HG02852 (cell line): ENCODE results near the gene SLC7A6.
"Not testable (repeated sequence)": the region's sequence is repeated elsewhere in the genome, so short reads cannot be mapped to it uniquely, and the experiment has no call there.

Experiments
- ATAC-seq: cut with Tn5 transposase; IDR thresholded peaks from one replicate; pipeline ENCODE4 v1.9.1; 2021; ENCODE audit warnings: mild to moderate bottlenecking, moderate library complexity; ENCODE audit not compliant: unreplicated experiment

The SLC7A6 gene

GRCh38 chr16:68281368-68282063, 17.2 kb downstream of the SLC7A6 start:
- ATAC-seq = no peak

- no peak for ATAC-seq
Measured at GRCh38 chr16:68282064-68282452, 17.7 kb downstream of the SLC7A6 start.

GRCh38 chr16:68283346-68283745, 19.0 kb downstream of the SLC7A6 start:
- no peak for ATAC-seq

GRCh38 chr16:68283801-68284598, 19.7 kb downstream of the SLC7A6 start:
- ATAC-seq = no peak

GRCh38 chr16:68284847-68285246, 20.5 kb downstream of the SLC7A6 start:
- peak; percentile 57 for ATAC-seq

- ATAC-seq = no peak
Measured at GRCh38 chr16:68285683-68286082, 21.4 kb downstream of the SLC7A6 start.

GRCh38 chr16:68286153-68287074, 22.1 kb downstream of the SLC7A6 start:
- no peak for ATAC-seq

- ATAC-seq = no peak
Measured at GRCh38 chr16:68287276-68288251, 23.2 kb downstream of the SLC7A6 start.

- no peak for ATAC-seq
Measured at GRCh38 chr16:68288252-68288650, 23.9 kb downstream of the SLC7A6 start.

- ATAC-seq = not testable (repeated sequence)
Measured at GRCh38 chr16:68288796-68289195, 24.5 kb downstream of the SLC7A6 start.

- ATAC-seq = no peak
Measured at GRCh38 chr16:68289202-68289601, 24.9 kb downstream of the SLC7A6 start.

GRCh38 chr16:68289621-68290329, 25.4 kb downstream of the SLC7A6 start:
- ATAC-seq = peak; percentile 81

GRCh38 chr16:68290450-68290849, 26.1 kb downstream of the SLC7A6 start:
- no peak for ATAC-seq

- no peak for ATAC-seq
Measured at GRCh38 chr16:68291227-68291626, 26.9 kb downstream of the SLC7A6 start.

GRCh38 chr16:68292425-68292824, 28.1 kb downstream of the SLC7A6 start:
- no peak for ATAC-seq

- ATAC-seq = no peak
Measured at GRCh38 chr16:68296291-68296690, 32.0 kb downstream of the SLC7A6 start.

GRCh38 chr16:68296693-68297092, 32.4 kb downstream of the SLC7A6 start:
- ATAC-seq = no peak

- ATAC-seq = no peak
Measured at GRCh38 chr16:68297908-68298307, 33.6 kb downstream of the SLC7A6 start.

- no peak for ATAC-seq
Measured at GRCh38 chr16:68298312-68298711, 34.0 kb downstream of the SLC7A6 start.
